ENCODE measurements around the gene PTEN.

DNA sequence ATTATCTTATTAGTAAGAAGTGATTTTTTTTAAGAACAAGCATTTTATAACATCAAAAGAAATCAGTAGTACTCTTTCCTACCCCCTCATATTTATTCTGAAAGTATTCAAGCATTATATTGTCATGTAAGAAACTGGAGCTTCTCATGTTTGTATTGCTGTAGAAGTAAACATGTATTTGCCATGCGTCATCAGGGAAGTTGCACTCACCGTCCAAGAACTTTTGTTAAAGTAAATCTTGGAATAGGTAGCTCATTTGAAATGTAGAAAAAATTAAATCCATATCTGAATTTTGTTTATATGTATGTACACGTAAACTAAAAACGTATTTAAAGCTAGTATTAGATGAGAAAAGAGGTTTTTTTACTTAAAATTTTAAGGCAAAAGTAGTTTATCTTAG is 96.8 kb downstream of the PTEN start:
- TF ChIP-seq, protein P1, sequence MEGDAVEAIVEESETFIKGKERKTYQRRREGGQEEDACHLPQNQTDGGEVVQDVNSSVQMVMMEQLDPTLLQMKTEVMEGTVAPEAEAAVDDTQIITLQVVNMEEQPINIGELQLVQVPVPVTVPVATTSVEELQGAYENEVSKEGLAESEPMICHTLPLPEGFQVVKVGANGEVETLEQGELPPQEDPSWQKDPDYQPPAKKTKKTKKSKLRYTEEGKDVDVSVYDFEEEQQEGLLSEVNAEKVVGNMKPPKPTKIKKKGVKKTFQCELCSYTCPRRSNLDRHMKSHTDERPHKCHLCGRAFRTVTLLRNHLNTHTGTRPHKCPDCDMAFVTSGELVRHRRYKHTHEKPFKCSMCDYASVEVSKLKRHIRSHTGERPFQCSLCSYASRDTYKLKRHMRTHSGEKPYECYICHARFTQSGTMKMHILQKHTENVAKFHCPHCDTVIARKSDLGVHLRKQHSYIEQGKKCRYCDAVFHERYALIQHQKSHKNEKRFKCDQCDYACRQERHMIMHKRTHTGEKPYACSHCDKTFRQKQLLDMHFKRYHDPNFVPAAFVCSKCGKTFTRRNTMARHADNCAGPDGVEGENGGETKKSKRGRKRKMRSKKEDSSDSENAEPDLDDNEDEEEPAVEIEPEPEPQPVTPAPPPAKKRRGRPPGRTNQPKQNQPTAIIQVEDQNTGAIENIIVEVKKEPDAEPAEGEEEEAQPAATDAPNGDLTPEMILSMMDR (conservative IDR thresholded peaks at IDR 0.05; ENCODE audit: low read length), result no peak
- no peak for TF ChIP-seq EZH2phosphoT487 (IDR thresholded peaks at IDR 0.05; ENCODE audit: borderline replicate concordance)
